HG03175 (cell line): Measurements from ENCODE around the gene ZFYVE28.

Experiments
- ATAC-seq: cut with Tn5 transposase; IDR thresholded peaks from one replicate; pipeline ENCODE4 v1.9.1; 2021; ENCODE audit warnings: mild to moderate bottlenecking, moderate library complexity; ENCODE audit not compliant: unreplicated experiment

Gene ZFYVE28

GRCh38 chr4:2252530-2253091 is 165.8 kb downstream of the ZFYVE28 start:
- no peak for ATAC-seq

GRCh38 chr4:2251795-2252529 is 166.5 kb downstream of the ZFYVE28 start:
- no peak for ATAC-seq

- no peak for ATAC-seq
Observed at GRCh38 chr4:2251073-2251794, 167.2 kb downstream of the ZFYVE28 start.

- no peak for ATAC-seq
Observed at GRCh38 chr4:2250357-2251072, 167.9 kb downstream of the ZFYVE28 start.

- no peak for ATAC-seq
Observed at GRCh38 chr4:2249526-2250356, 168.7 kb downstream of the ZFYVE28 start.

- no peak for ATAC-seq
Observed at GRCh38 chr4:2248821-2249261, 169.6 kb downstream of the ZFYVE28 start.

GRCh38 chr4:2248044-2248780 is 170.2 kb downstream of the ZFYVE28 start:
- ATAC-seq = no peak

GRCh38 chr4:2247128-2248043 is 171.1 kb downstream of the ZFYVE28 start:
- no peak for ATAC-seq

- ATAC-seq = no peak
Observed at GRCh38 chr4:2246384-2247127, 171.9 kb downstream of the ZFYVE28 start.

- ATAC-seq = no peak
Observed at GRCh38 chr4:2245787-2246275, 172.6 kb downstream of the ZFYVE28 start.

- ATAC-seq = no peak
Observed at GRCh38 chr4:2245057-2245786, 173.2 kb downstream of the ZFYVE28 start.

- no peak for ATAC-seq
Observed at GRCh38 chr4:2243681-2244380, 174.6 kb downstream of the ZFYVE28 start.

GRCh38 chr4:2241410-2242353 is 176.8 kb downstream of the ZFYVE28 start, which contains the start of the genes HAUS3 and POLN:
TSS of gene HAUS3 (minus strand) at chr4:2242121. CDS start at chr4:2240946, 1,175 bp downstream.
TSS of gene POLN (minus strand) at chr4:2242121. CDS start at chr4:2229231, 12,890 bp downstream.
- peak; percentile 93 for ATAC-seq

GRCh38 chr4:2241003-2241402 is 177.4 kb downstream of the ZFYVE28 start:
- no peak for ATAC-seq

GRCh38 chr4:2236944-2237666 is 181.3 kb downstream of the ZFYVE28 start:
- no peak for ATAC-seq
